HUES6 (cell line): ENCODE measurements around the gene ADAP1.

ENCODE experiments used
- H3K27ac ChIP-seq: 2 replicates; pipeline ENCODE4 v1.7.0; 2013; ENCODE audit warnings: low read depth, mild to moderate bottlenecking, low read length, inconsistent platforms
- H3K27me3 ChIP-seq: 2 replicates; pipeline ENCODE4 v1.6.1; 2013; ENCODE audit warnings: low read length; ENCODE audit not compliant: control insufficient read depth, insufficient read depth
- H3K36me3 ChIP-seq: 2 replicates; pipeline ENCODE4 v1.6.1; 2013; ENCODE audit warnings: low read length; ENCODE audit not compliant: control insufficient read depth, insufficient read depth
- H3K4me1 ChIP-seq: 2 replicates; pipeline ENCODE4 v1.6.1; 2013; ENCODE audit warnings: low read length; ENCODE audit not compliant: control insufficient read depth, insufficient read depth
- H3K4me3 ChIP-seq: 2 replicates; pipeline ENCODE4 v1.5.1; 2013; ENCODE audit warnings: low read depth, low read length
- H3K9ac ChIP-seq: one replicate; pipeline ENCODE4 v1.6.1; 2013; ENCODE audit warnings: mild to moderate bottlenecking, low read length
- H3K9me3 ChIP-seq: 2 replicates; pipeline ENCODE4 v1.6.1; 2013; ENCODE audit warnings: low read depth, low read length; ENCODE audit not compliant: control insufficient read depth, insufficient read depth

The ADAP1 gene

GRCh38 chr7:865921-866320 is 88.6 kb downstream of the ADAP1 start:
- Histone ChIP-seq H3K9me3 (no peaks in the 10 kb centered on the region), H3K4me3 (no peak overlapping the region), H3K9ac (no peak overlapping the region), H3K4me1 (no peaks in the 10 kb centered on the region), H3K36me3 (peaks cover 86% of the 10 kb centered on the region), H3K27me3 (no peaks in the 10 kb centered on the region), H3K27ac (no peak overlapping the region)

- Histone ChIP-seq H3K36me3 (peaks cover 91% of the 10 kb centered on the region), H3K4me3 (no peak overlapping the region), H3K9ac (no peak overlapping the region), H3K4me1 (no peaks in the 10 kb centered on the region), H3K9me3 (no peaks in the 10 kb centered on the region), H3K27ac (no peak overlapping the region), H3K27me3 (no peaks in the 10 kb centered on the region)
Measured at GRCh38 chr7:863106-863505, 91.4 kb downstream of the ADAP1 start.

- Histone ChIP-seq H3K9me3 (no peaks in the 10 kb centered on the region), H3K4me1 (no peaks in the 10 kb centered on the region), H3K36me3 (peaks cover 91% of the 10 kb centered on the region), H3K27me3 (no peaks in the 10 kb centered on the region), H3K4me3 (no peak overlapping the region), H3K9ac (no peak overlapping the region), H3K27ac (no peak overlapping the region)
Measured at GRCh38 chr7:862157-862556, 92.3 kb downstream of the ADAP1 start.

GRCh38 chr7:861222-861621 is 93.3 kb downstream of the ADAP1 start:
- Histone ChIP-seq H3K4me1 (no peaks in the 10 kb centered on the region), H3K9me3 (no peaks in the 10 kb centered on the region), H3K4me3 (no peak overlapping the region), H3K36me3 (peaks cover 94% of the 10 kb centered on the region), H3K9ac (no peak overlapping the region), H3K27ac (no peak overlapping the region), H3K27me3 (no peaks in the 10 kb centered on the region)

- H3K27ac ChIP-seq = no peak overlapping the region
- H3K4me3 ChIP-seq = no peak overlapping the region
- no peaks in the 10 kb centered on the region for H3K9me3 ChIP-seq
- H3K4me1 ChIP-seq = no peaks in the 10 kb centered on the region
- H3K9ac ChIP-seq = no peak overlapping the region
- no peaks in the 10 kb centered on the region for H3K27me3 ChIP-seq
- H3K36me3 ChIP-seq = peaks cover 94% of the 10 kb centered on the region
Measured at GRCh38 chr7:860149-860548, 94.3 kb downstream of the ADAP1 start.

- Histone ChIP-seq H3K4me1 (no peaks in the 10 kb centered on the region), H3K27ac (no peak overlapping the region), H3K4me3 (no peak overlapping the region), H3K36me3 (peaks cover 96% of the 10 kb centered on the region), H3K9ac (no peak overlapping the region), H3K9me3 (no peaks in the 10 kb centered on the region), H3K27me3 (no peaks in the 10 kb centered on the region)
Measured at GRCh38 chr7:859359-860030, 95.0 kb downstream of the ADAP1 start.

- Histone ChIP-seq H3K4me3 (no peak overlapping the region), H3K27me3 (no peaks in the 10 kb centered on the region), H3K9me3 (no peaks in the 10 kb centered on the region), H3K4me1 (no peaks in the 10 kb centered on the region), H3K27ac (no peak overlapping the region), H3K36me3 (peaks cover 98% of the 10 kb centered on the region), H3K9ac (no peak overlapping the region)
Measured at GRCh38 chr7:857661-858060, 96.8 kb downstream of the ADAP1 start.

- H3K9me3 ChIP-seq = no peaks in the 10 kb centered on the region
- H3K27me3 ChIP-seq = no peaks in the 10 kb centered on the region
- H3K36me3 ChIP-seq = peaks cover 98% of the 10 kb centered on the region
- no peak overlapping the region for H3K27ac ChIP-seq
- no peaks in the 10 kb centered on the region for H3K4me1 ChIP-seq
- H3K9ac ChIP-seq = no peak overlapping the region
- no peak overlapping the region for H3K4me3 ChIP-seq
Measured at GRCh38 chr7:856444-857095, 97.9 kb downstream of the ADAP1 start.

- Histone ChIP-seq H3K36me3 (peaks cover 98% of the 10 kb centered on the region), H3K9me3 (no peaks in the 10 kb centered on the region), H3K4me3 (no peak overlapping the region), H3K27me3 (no peaks in the 10 kb centered on the region), H3K9ac (no peak overlapping the region), H3K4me1 (no peaks in the 10 kb centered on the region), H3K27ac (no peak overlapping the region)
Measured at GRCh38 chr7:855686-856369, 98.7 kb downstream of the ADAP1 start.

GRCh38 chr7:854118-854775 is 100.2 kb downstream of the ADAP1 start:
- Histone ChIP-seq H3K27me3 (no peaks in the 10 kb centered on the region), H3K27ac (no peak overlapping the region), H3K9me3 (no peaks in the 10 kb centered on the region), H3K36me3 (peaks cover 92% of the 10 kb centered on the region), H3K9ac (no peak overlapping the region), H3K4me1 (no peaks in the 10 kb centered on the region), H3K4me3 (no peak overlapping the region)
